ENCODE measurements around the gene SLC26A8. TPM values are rescaled to one million over a fixed set of nuclear protein-coding genes. Genes with fewer than 3 reads are reported as not detected.
"Not testable (repeated sequence)": the region's sequence is repeated elsewhere in the genome, so short reads cannot be mapped to it uniquely, and the experiment has no call there.

SLC26A8 gene
- total and polyA plus RNA-seq, 2 of the 13 experiments (the other 11 are each of a cell fraction or from before 2014, with no cell fraction given), result 0.46 TPM; not detected in 1

DNA sequence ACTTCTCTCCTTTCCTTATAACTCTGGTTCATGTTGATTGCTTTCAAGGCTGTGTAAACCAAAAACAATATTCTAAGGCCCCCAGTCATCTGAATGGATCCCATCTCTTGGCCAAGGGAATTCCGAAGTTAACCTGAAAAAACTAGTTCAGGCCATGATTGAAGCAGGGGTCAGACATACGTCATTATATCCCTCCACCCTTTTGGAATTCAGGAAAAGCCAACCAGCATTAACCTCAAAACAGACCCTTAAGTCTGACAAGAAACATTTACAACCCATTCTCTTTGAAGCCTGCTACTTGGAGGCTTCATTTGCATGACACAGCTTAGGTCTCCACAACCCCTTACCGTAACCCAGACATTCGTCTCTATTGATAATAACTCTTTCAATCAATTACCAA, 39.7 kb downstream of the SLC26A8 start:
- H3K4me1 ChIP-seq (ENCODE audit: insufficient read depth, low read length), result no peaks in the 10 kb centered on the region; the same call in 1 of the 2 replicates
- no peaks in the 10 kb centered on the region for H3K36me3 ChIP-seq (replicated peaks in 1 of 2; ENCODE audit: control insufficient read depth in 1 of 2, insufficient read depth in 2 of 2, low read length in 2 of 2)
- FAIRE-seq (no peak), ATAC-seq (no peak), DNase-seq (ENCODE audit: low spot score) (no peak)
- ChIA-PET CTCF (ENCODE audit: low intra/inter-chr PET ratio, low total read pairs) (no interaction called here), POLR2A (no interaction called here)
- H3K9ac ChIP-seq (ENCODE audit: insufficient read depth, low read depth, low read length), result no peak overlapping the region
- TF ChIP-seq SNAI1 (CRISPR knock-in tag; IDR thresholded peaks at IDR 0.05; ENCODE audit: borderline replicate concordance), result no peak
- no peak for TF ChIP-seq MAZ (IDR thresholded peaks at IDR 0.05; ENCODE audit: borderline replicate concordance, low read depth, low read length)
- no peak for TF ChIP-seq MAZ (CRISPR knock-in tag; IDR thresholded peaks at IDR 0.05; ENCODE audit: low read depth)
- TF ChIP-seq, protein P1, sequence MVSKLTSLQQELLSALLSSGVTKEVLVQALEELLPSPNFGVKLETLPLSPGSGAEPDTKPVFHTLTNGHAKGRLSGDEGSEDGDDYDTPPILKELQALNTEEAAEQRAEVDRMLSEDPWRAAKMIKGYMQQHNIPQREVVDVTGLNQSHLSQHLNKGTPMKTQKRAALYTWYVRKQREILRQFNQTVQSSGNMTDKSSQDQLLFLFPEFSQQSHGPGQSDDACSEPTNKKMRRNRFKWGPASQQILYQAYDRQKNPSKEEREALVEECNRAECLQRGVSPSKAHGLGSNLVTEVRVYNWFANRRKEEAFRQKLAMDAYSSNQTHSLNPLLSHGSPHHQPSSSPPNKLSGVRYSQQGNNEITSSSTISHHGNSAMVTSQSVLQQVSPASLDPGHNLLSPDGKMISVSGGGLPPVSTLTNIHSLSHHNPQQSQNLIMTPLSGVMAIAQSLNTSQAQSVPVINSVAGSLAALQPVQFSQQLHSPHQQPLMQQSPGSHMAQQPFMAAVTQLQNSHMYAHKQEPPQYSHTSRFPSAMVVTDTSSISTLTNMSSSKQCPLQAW (CRISPR knock-in tag; IDR thresholded peaks at IDR 0.05), result no peak
- TF ChIP-seq CREB1 (IDR thresholded peaks at IDR 0.05), result peak; percentile 63
- TF ChIP-seq CREB1 (CRISPR knock-in tag; IDR thresholded peaks at IDR 0.05), result no peak
- peaks cover 0 to 20% of the 10 kb centered on the region in 2 experiments; a peak in 2 of 5 replicates for H3K27me3 ChIP-seq (ENCODE audit: control insufficient read depth in 1 of 2, insufficient read depth in 2 of 2, low read length in 2 of 2)
- WGBS (ENCODE audit: low lambda C conversion rate), result 44% methylated on average over 4 of the region's 4 CpGs
- no peak overlapping the region for H3K27ac ChIP-seq (ENCODE audit: extremely low read length, insufficient read depth, low read length)
- H3K79me2 ChIP-seq (ENCODE audit: insufficient read depth, low read length), result no peaks in the 10 kb centered on the region
- no peak overlapping the region for H3K4me2 ChIP-seq (ENCODE audit: low read depth, low read length)
- in situ Hi-C loops (cut with HindIII; ENCODE audit: extremely low pct_ligation_motif_present, low pct_unique_long_range_greater_than_20kb) (no loop called here), intact Hi-C loops (cut with micrococcal nuclease; ENCODE audit: unreplicated experiment) (no loop called here)
- H3K4me3 ChIP-seq (replicated peaks in 1 of 3; ENCODE audit: insufficient read depth in 1 of 3, low read depth in 2 of 3, low read length in 3 of 3), result no peak overlapping the region
- no TSS peak for BruUV-seq (replicated peaks)
- no peaks in the 10 kb centered on the region for H4K20me1 ChIP-seq (ENCODE audit: insufficient read depth, low read length)
- no peaks in the 10 kb centered on the region for H3K9me3 ChIP-seq (ENCODE audit: low read length)
- H2AFZ ChIP-seq (ENCODE audit: low read length), result no peak overlapping the region

DNA sequence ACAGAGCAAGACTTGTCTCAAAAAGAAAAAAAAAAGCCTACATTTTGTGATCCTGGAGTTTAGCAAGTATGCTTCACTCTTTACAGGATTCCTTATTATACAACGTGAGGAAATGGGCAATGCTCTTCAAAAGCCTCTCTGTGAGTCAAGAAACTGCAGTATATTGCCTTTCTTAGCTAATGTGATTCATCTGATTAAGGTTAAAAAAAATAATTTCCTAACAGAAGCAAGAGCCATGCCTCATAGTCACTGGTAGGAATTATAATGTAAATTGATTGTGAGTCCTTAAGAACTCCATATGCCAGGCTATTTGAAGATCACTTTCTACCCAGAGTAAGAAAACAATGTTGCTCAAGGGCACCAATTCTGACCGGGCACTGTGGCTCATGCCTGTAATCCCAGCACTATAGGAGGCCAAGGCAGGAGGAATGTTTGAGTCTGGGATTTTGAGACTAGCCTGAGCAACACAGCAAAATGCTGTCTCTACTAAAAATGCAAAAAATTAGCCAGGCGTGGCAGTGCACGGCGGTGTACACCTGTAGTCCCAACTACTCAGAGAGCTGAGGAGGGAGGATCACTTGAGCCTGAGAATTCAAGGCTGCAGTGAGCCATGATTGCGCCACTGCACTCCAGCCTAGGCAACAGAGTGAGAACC, 43.3 kb downstream of the SLC26A8 start:
- no peak overlapping the region for H3K27ac ChIP-seq (ENCODE audit: extremely low read length, insufficient read depth, low read length)
- ChIA-PET CTCF (ENCODE audit: low intra/inter-chr PET ratio, low total read pairs) (no interaction called here), POLR2A (no interaction called here)
- FAIRE-seq, result no peak
- intact Hi-C loops (cut with micrococcal nuclease; ENCODE audit: unreplicated experiment) (no loop called here), in situ Hi-C loops (cut with HindIII; ENCODE audit: extremely low pct_ligation_motif_present, low pct_unique_long_range_greater_than_20kb) (no loop called here)
- H3K4me1 ChIP-seq (ENCODE audit: insufficient read depth, low read length), result no peaks in the 10 kb centered on the region; the same call in 1 of the 2 replicates
- no peaks in the 10 kb centered on the region for H3K36me3 ChIP-seq (replicated peaks in 1 of 2; ENCODE audit: control insufficient read depth in 1 of 2, insufficient read depth in 2 of 2, low read length in 2 of 2)
- ATAC-seq, result no peak
- TF ChIP-seq ZKSCAN5 (CRISPR knock-in tag; IDR thresholded peaks at IDR 0.05), result no peak
- TF ChIP-seq ZNF446 (CRISPR knock-in tag; IDR thresholded peaks at IDR 0.05), result no peak
- no peak for TF ChIP-seq RELA (CRISPR knock-in tag; IDR thresholded peaks at IDR 0.05)
- no peak for TF ChIP-seq FOXA3 (CRISPR knock-in tag; IDR thresholded peaks at IDR 0.05)
- TF ChIP-seq RAD21 (CRISPR knock-in tag; IDR thresholded peaks at IDR 0.05), result no peak
- no peak for TF ChIP-seq ELF1 (CRISPR knock-in tag; IDR thresholded peaks at IDR 0.05)
- no peak for TF ChIP-seq FOXJ3 (CRISPR knock-in tag; IDR thresholded peaks at IDR 0.05; ENCODE audit: borderline replicate concordance)
- no peak for DNase-seq (ENCODE audit: low spot score)
- H2AFZ ChIP-seq (ENCODE audit: low read length), result no peak overlapping the region
- H3K4me3 ChIP-seq (replicated peaks in 1 of 3; ENCODE audit: insufficient read depth in 1 of 3, low read depth in 2 of 3, low read length in 3 of 3), result no peak overlapping the region
- no peaks in the 10 kb centered on the region for H3K79me2 ChIP-seq (ENCODE audit: insufficient read depth, low read length)
- H3K9ac ChIP-seq (ENCODE audit: insufficient read depth, low read depth, low read length), result no peak overlapping the region
- BruUV-seq (replicated peaks), result no TSS peak
- 42% methylated on average over 6 of the region's 6 CpGs for WGBS (ENCODE audit: low lambda C conversion rate)
- H3K9me3 ChIP-seq (ENCODE audit: low read length), result no peaks in the 10 kb centered on the region
- H3K27me3 ChIP-seq (ENCODE audit: control insufficient read depth in 1 of 2, insufficient read depth in 2 of 2, low read length in 2 of 2), result peaks cover 0 to 16% of the 10 kb centered on the region in 2 experiments; a peak in 2 of 5 replicates
- H3K4me2 ChIP-seq (ENCODE audit: low read depth, low read length), result no peak overlapping the region
- H4K20me1 ChIP-seq (ENCODE audit: insufficient read depth, low read length), result no peaks in the 10 kb centered on the region

DNA sequence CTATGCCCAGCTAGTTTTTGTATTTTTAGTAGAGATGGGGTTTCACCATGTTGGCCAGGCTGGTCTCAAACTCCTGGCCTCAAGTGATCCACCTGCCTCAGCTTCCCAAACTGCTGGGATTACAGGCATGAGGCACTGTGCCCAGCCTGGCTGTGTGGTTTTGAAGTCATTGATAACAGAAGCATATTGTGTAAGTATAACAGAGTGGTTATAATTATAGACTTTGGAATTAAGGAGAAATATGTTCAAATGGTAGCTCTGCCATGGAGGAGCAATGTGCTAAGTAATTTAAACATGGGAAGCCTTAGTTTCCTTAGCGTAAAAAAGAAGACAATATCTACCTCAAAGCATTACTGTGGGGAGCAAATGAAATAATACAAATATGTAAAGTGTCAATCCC, 44.3 kb downstream of the SLC26A8 start:
- H3K36me3 ChIP-seq (replicated peaks in 1 of 2; ENCODE audit: control insufficient read depth in 1 of 2, insufficient read depth in 2 of 2, low read length in 2 of 2); H3K4me1 ChIP-seq (ENCODE audit: insufficient read depth, low read length); ATAC-seq; H3K27ac ChIP-seq (ENCODE audit: extremely low read length, insufficient read depth, low read length); in situ Hi-C loops (cut with HindIII; ENCODE audit: extremely low pct_ligation_motif_present, low pct_unique_long_range_greater_than_20kb); H3K9ac ChIP-seq (ENCODE audit: insufficient read depth, low read depth, low read length); H3K9me3 ChIP-seq (ENCODE audit: low read length); POLR2A ChIA-PET; FAIRE-seq; CTCF ChIA-PET (ENCODE audit: low intra/inter-chr PET ratio, low total read pairs); H3K79me2 ChIP-seq (ENCODE audit: insufficient read depth, low read length); intact Hi-C loops (cut with micrococcal nuclease; ENCODE audit: unreplicated experiment); H2AFZ ChIP-seq (ENCODE audit: low read length); BruUV-seq (replicated peaks); H4K20me1 ChIP-seq (ENCODE audit: insufficient read depth, low read length); H3K4me2 ChIP-seq (ENCODE audit: low read depth, low read length); DNase-seq (ENCODE audit: low spot score); H3K4me3 ChIP-seq (replicated peaks in 1 of 3; ENCODE audit: insufficient read depth in 1 of 3, low read depth in 2 of 3, low read length in 3 of 3): not testable (repeated sequence)
- WGBS (ENCODE audit: low lambda C conversion rate), result 84% methylated on average over 1 of the region's 1 CpG
- peaks cover 0 to 16% of the 10 kb centered on the region in 2 experiments; a peak in 2 of 5 replicates for H3K27me3 ChIP-seq (ENCODE audit: control insufficient read depth in 1 of 2, insufficient read depth in 2 of 2, low read length in 2 of 2)
